Measurements from ENCODE around the gene WDR19.

WDR19 gene

DNA sequence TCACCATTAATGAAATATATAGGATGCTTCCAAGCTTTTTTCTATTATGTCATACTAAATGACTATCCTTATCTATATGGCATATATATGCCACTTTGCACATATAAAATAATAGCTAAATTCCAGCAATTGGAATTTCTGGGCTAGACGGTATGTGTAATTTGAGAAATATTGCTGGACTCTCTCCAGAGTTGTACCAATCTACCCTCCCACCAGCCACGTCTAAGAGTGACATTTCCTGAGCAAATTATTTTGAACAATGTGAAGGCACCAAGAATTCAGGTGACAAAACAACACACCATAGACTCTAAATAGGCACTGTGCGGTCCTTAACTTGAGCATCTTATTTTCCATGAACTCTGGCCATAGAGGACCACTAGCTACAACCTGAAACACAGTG, 121.5 kb downstream of the WDR19 start:
- DNase-seq (ENCODE audit: low read depth, low spot score): no peak

DNA sequence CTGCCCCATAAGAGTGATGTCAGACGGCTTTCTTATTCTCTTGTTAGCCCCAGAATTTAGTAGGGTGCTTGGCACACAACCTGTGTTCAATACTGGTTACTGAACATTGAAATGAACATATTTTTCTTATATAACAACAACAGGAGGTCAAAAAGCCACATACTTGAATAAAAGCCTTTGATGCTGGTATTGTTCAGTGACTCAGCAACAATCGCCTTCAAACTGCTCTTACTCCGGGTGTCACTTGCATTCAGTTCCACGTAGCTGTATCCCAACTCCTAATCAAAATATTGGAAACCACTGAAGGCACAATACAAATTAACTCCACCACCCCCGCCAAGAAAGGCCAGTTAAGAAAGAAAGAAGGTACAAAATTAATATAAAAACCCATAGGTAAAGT, 122.3 kb downstream of the WDR19 start:
- DNase-seq (ENCODE audit: low read depth, low spot score): no peak

DNA sequence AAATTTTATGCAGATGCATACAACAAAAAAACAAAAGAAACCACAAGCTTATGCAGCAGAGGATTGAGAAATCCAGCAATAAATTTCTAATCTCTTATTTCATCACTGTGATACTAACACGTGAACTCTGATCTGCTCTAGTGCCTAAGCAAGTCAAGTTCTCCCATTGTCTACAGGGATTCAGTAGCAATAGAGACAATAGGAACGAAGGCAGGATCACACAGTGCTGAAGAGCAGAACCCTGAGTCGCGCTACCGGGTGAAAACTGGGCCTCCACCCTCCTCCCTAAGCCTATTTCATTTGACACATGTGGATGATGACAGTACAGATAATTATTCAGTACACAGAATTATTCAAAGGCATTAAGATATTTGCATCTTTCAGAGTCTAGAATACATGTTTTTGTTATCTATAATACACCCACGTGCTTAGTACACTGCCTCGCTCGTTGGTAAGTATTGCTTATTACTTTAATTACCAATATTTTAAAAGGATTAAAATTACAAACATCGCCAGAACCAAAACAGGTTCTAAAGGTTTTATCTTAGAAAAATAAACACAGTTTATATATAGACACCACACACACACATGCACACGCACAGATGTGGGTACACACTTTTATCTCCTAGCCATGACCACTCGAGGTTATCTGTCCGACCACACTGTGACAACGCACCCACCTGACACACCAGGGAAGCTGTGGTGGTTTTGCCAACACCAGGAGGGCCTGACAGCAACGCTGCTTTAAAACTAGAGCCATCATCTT, 123.8 kb downstream of the WDR19 start:
- DNase-seq (ENCODE audit: low read depth, low spot score): no peak

DNA sequence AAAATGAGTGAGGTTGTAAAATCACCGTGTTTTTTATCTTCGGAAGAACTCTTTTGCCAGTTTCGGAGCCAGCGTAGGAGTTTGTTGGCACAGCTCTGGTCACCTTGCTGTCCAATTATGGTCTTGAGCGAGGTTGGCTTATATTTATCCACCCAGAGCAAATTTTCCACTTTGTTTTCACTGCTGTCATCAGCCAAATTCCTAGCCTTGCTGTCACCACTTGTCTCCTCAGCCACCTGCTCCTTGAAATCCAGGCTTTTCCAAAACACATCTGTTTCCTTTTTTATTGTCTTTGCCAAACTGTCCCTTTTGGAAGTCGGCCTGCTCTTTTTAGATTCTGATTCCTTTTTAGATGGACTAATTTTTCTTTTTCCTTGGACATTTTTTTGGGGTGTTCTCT, 126.3 kb downstream of the WDR19 start:
- no peak for DNase-seq (ENCODE audit: low read depth, low spot score)

DNA sequence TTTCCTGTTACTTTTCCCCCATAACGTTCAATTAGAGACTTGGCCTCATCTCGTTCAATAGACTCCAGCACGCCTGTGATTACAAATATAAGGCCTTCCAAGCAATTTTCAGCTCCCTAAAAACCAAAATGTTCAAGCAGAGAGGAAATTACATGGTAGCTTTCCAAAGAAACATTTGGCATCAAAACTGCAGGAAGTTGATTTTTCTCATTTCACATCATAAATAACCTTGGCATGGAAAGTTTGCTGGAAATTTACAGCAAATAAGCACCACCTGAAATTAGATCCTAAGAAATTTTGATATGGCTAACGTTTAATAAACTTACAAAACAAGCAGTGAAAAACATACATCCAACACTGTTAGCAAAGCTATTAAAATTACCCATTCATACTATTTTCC, 130.5 kb downstream of the WDR19 start:
- no peak for DNase-seq (ENCODE audit: low read depth, low spot score)

DNA sequence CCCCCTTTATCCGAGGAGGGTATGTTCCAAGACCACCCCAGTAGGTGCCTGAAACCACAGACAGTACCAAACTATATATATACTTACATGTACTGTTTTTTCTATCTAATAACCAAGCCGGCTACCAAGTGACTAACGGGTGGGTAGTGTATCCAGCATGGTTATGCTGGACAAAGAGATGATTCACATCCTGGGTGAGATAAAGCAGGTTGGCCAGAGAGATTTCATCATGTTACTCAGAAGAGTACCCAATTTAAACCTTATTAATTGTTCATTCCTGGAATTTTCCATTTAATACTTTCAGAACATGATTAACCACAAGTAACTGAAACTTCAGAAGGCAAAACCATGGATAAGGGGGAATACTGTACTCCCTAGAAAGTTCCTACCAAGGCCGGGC, 137.3 kb downstream of the WDR19 start:
- peak; percentile 20 for DNase-seq (ENCODE audit: low read depth, low spot score)

DNA sequence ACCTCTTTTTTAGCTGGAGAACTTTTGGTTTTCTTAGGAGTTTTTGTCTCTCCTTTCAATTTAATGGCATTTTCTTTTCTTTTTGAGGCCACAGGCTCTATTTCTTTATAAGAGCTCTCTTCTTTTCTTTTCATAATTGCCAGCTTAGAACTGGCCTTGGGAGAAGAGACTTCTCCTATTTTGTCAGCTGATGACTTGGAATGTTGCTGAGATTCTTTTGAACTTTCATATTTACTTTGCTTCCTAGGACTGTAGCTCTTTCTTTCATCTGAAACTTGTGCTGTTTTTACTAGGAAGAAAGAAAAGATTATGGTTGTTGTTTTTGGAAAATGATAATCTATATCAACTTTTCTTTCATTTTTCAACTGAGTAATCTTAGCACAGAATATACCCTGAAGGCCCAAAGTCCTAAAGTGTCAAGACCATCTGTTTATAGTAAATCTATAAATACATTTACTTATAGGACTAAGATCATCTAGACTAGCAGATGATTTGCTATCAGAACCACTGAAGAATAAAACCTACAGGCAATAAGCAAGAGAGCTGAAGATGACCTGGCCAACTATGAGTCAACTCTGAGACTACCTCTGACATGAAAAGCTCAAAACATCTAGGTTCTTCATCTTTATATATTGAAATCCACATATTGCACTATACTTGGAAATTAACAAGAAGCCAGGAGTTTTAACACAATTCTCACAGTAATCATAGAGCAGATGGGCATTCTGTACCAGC, 138.2 kb downstream of the WDR19 start:
- DNase-seq (ENCODE audit: low read depth, low spot score): peak; percentile 26

DNA sequence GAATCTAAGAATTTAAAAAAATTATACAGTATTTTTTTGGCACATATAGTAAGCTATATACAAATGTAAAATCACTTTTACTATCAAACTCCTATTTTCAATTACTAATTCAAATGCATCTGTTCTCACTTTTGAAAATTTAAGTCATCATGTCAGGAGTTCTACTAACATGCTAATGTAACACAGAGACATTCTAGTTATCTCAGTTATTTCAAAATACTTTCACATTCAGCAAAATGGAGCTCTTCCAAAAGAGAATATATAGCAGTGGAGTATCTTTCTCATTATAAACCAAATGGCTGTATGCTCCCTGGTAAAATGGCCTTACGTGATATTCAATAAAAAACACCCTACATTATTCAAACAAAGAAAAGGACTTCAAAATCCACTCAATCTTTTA, 141.5 kb downstream of the WDR19 start:
- no peak for DNase-seq (ENCODE audit: low read depth, low spot score)

DNA sequence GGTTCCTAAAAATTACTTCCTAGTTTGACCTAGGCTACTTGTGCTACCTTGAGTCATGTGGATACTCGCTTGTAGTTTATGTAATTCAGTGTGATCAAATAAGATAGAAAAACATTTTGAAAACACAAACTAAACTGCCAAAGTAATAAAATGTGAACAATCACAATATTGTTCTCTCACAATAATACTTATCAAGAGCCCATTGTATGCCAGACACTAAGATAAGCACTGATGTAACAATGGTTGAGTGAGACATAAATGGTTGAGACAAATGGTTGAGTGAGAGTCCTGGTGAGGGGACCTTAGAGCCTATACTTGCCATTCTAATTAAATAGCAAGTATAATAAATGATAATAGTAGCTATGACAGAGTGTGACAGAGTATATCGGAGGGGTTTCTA, 142.1 kb downstream of the WDR19 start:
- DNase-seq (ENCODE audit: low read depth, low spot score): no peak

DNA sequence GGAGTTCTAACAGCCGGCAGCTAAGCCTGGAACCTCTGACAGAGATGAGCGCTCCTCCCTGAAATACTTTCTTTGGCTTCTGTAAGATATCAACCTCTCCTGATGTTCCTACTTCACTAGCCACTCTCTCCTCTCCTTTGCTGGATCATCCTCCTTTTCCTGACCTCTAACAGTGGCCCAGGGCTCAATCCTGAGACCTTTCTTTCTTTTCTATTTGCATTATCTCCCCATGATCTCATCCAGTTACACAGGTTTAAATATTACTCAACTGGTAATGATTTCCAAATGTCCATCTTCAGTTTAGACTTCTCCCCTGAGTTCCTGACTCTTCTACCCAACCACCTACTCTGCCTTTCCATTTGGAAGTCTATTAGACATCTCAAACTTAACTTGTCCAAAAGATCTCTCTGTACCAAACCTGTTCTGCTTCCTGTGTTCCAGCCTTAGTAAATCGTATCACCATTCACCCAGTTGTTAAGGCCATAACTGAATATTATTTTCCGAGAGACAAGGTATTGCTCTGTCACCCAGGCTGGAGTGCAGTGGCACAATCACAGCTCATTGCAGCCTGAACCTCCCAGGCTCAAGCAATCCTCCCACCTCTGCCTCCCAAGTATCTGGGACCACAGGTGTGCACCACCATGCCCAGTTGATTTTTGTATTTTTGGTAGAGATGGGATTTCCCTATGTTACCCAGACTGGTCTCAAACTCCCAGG, 142.7 kb downstream of the WDR19 start:
- no peak for DNase-seq (ENCODE audit: low read depth, low spot score)

DNA sequence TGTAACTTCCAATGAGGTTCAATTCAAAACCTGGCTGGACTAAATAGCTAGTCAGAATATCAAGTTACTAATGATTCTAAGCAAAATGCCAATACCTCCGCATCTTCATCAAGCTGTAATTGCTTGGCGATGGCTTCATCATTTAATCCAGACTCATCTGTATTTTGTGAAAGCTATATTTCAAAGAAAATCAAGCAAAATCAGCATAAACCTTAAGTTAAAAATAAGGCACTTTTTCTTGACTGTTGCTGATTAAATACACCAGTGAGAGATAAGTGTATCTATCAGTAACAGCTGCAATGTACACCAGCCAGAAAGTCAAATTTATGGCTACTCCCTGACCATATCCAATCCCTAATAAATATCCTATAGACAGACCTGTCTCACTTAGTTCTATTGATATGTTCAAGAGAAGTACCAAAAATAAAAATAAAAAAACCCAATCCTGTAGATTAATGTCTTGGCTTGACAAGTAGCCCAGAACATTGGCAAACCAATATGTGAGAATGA, 144.2 kb downstream of the WDR19 start:
- no peak for DNase-seq (ENCODE audit: low read depth, low spot score)

DNA sequence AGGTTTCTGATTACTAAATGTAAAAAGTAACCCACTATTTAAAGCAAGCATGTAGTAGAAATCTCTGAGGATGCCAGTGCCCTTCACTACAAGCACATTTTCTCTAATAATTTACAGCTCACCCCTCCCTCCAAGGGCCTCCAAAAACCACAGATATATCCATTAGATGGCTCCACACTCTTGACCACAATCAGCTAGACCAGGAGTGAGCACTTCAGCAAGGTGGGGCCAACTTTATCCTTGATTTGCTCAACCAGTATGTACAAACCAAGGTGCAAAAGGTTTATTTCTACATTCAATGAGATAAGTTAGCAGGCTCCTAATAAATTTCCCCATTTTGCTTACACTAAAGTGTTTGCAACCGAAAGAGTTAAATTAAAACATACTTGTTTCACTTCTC, 148.0 kb downstream of the WDR19 start:
- no peak for DNase-seq (ENCODE audit: low read depth, low spot score)

DNA sequence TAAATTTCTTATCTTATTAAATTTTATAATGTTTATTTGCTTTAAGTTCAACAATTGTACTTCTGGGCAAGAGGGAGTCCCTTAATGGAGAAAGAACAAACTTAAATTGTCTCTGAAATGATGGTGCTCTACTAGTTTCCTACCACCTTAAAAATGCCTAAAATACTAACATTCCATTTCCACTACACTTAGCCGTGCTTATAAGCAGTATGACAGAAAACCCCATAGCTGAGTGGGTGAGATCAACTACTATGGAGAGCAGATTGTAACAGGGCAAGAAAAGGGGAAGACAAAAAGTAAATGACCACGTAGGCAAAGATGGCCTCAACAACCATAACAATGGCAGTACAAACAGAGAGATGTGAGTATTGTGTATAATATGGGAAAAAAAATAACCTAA, 148.9 kb downstream of the WDR19 start:
- no peak for DNase-seq (ENCODE audit: low read depth, low spot score)

Data from smooth muscle cell of the brain vasculature (primary cell).